H9 (cell line): ENCODE measurements around the gene ZRANB3. TPM values are rescaled to one million over a fixed set of nuclear protein-coding genes. Genes with fewer than 3 reads are reported as not detected.

ENCODE experiments used
- DNase-seq: peaks from one replicate; pipeline ENCODE4 v3.0.0-alpha.2; 2017
- H2AFZ ChIP-seq: one replicate; pipeline ENCODE4 v1.6.1; 2013; ENCODE audit warnings: mild to moderate bottlenecking, low read length, control low read depth, moderate library complexity
- H2AK5ac ChIP-seq: 2 replicates; pipeline ENCODE4 v1.6.1; 2013; ENCODE audit warnings: low read length, control low read depth, mixed read lengths; ENCODE audit not compliant: insufficient read length
- H2BK120ac ChIP-seq: one replicate; pipeline ENCODE4 v1.6.1; 2013; ENCODE audit warnings: low read depth, mild to moderate bottlenecking, low read length, control low read depth, inconsistent platforms; ENCODE audit not compliant: poor library complexity, severe bottlenecking
- H2BK12ac ChIP-seq: 2 replicates; pipeline ENCODE4 v1.6.1; 2013; ENCODE audit warnings: low read length, control low read depth, mixed read lengths, low read depth; ENCODE audit not compliant: insufficient read length
- H2BK15ac ChIP-seq: 2 replicates; pipeline ENCODE4 v1.6.1; 2013; ENCODE audit warnings: low read depth, low read length, control low read depth
- H2BK20ac ChIP-seq: one replicate; pipeline ENCODE4 v1.6.1; 2013; ENCODE audit warnings: low read depth, mild to moderate bottlenecking, low read length, control low read depth, inconsistent platforms; ENCODE audit not compliant: poor library complexity, severe bottlenecking
- H2BK5ac ChIP-seq: 2 replicates; pipeline ENCODE4 v1.6.1; 2013; ENCODE audit warnings: low read length, control low read depth, mixed read lengths; ENCODE audit not compliant: insufficient read length
- H3K14ac ChIP-seq: 2 replicates; pipeline ENCODE4 v1.6.1; 2013; ENCODE audit warnings: low read length, control low read depth; ENCODE audit not compliant: insufficient read depth
- H3K18ac ChIP-seq: 2 replicates; pipeline ENCODE4 v1.6.1; 2013; ENCODE audit warnings: low read depth, mild to moderate bottlenecking, mixed read lengths, low read length, control low read depth; ENCODE audit not compliant: insufficient read length
- H3K23ac ChIP-seq: 2 replicates; pipeline ENCODE4 v1.6.1; 2013; ENCODE audit warnings: low read length, control low read depth, mixed read lengths, low read depth; ENCODE audit not compliant: insufficient read length
- H3K23me2 ChIP-seq: 2 replicates; pipeline ENCODE4 v1.6.1; 2013; ENCODE audit warnings: low read depth, mild to moderate bottlenecking, mixed read lengths, low read length, control low read depth; ENCODE audit not compliant: insufficient read length, poor library complexity, severe bottlenecking
- H3K27ac ChIP-seq: 2 replicates; pipeline ENCODE4 v1.5.1; 2013; ENCODE audit warnings: low read length, control low read depth, mixed read lengths, low read depth; ENCODE audit not compliant: insufficient read length
- H3K27me3 ChIP-seq: 2 replicates; pipeline ENCODE4 v1.6.1; 2013; ENCODE audit warnings: low read length, control low read depth, inconsistent platforms; ENCODE audit not compliant: insufficient read depth
- H3K4ac ChIP-seq: 2 replicates; pipeline ENCODE4 v1.6.1; 2013; ENCODE audit warnings: low read depth, mild to moderate bottlenecking, control low read depth, inconsistent platforms, low read length, moderate library complexity
- H3K4me1 ChIP-seq: 2 replicates; pipeline ENCODE4 v1.6.1; 2013; ENCODE audit warnings: low read length, control low read depth, inconsistent platforms; ENCODE audit not compliant: insufficient read depth
- H3K4me2 ChIP-seq: 2 replicates; pipeline ENCODE4 v1.6.1; 2013; ENCODE audit warnings: low read length, control low read depth, mixed read lengths; ENCODE audit not compliant: insufficient read length, insufficient read depth
- H3K56ac ChIP-seq: 2 replicates; pipeline ENCODE4 v1.6.1; 2013; ENCODE audit warnings: low read depth, mild to moderate bottlenecking, mixed read lengths, low read length, control low read depth; ENCODE audit not compliant: insufficient read length
- H3K79me1 ChIP-seq: 2 replicates; pipeline ENCODE4 v1.6.1; 2013; ENCODE audit warnings: low read depth, mild to moderate bottlenecking, moderate library complexity, low read length, control low read depth, inconsistent platforms; ENCODE audit not compliant: insufficient read depth, poor library complexity, severe bottlenecking
- H3K79me2 ChIP-seq: 2 replicates; pipeline ENCODE4 v1.6.1; 2013; ENCODE audit warnings: low read length, control low read depth, inconsistent platforms; ENCODE audit not compliant: insufficient read depth
- H3K9ac ChIP-seq: 2 replicates; pipeline ENCODE4 v1.6.1; 2013; ENCODE audit warnings: low read length, control low read depth, mixed read lengths; ENCODE audit not compliant: insufficient read length; ENCODE audit errors: extremely low read depth
- H3K9me3 ChIP-seq: one replicate; pipeline ENCODE4 v1.6.1; 2013; ENCODE audit warnings: low read depth, low read length, inconsistent platforms; ENCODE audit not compliant: control insufficient read depth
- H3T11ph ChIP-seq: one replicate; pipeline ENCODE4 v1.6.1; 2013; ENCODE audit warnings: mild to moderate bottlenecking, low read length, control low read depth, inconsistent platforms
- H4K20me1 ChIP-seq: one replicate; pipeline ENCODE4 v1.6.1; 2013; ENCODE audit not compliant: control insufficient read depth, insufficient read length, insufficient read depth
- H4K5ac ChIP-seq: 2 replicates; pipeline ENCODE4 v1.6.1; 2013; ENCODE audit warnings: low read depth, mild to moderate bottlenecking, mixed read lengths, low read length, control low read depth; ENCODE audit not compliant: insufficient read length
- H4K8ac ChIP-seq: replicated peaks from 2 replicates; pipeline ENCODE4 v1.6.1; 2013; ENCODE audit warnings: low read length, control low read depth, mixed read lengths, low read depth; ENCODE audit not compliant: insufficient read length
- H4K91ac ChIP-seq: 2 replicates; pipeline ENCODE4 v1.6.1; 2013; ENCODE audit warnings: low read depth, mild to moderate bottlenecking, moderate library complexity, mixed read lengths, low read length, control low read depth; ENCODE audit not compliant: insufficient read length
- H3K27ac Mint-ChIP-seq, 3 experiments: 2 replicates in 2 of 3; 3 replicates in 1 of 3; pipeline ENCODE4 v1.8.0; 2020 to 2021; ENCODE audit warnings: mixed read lengths in 3 of 3, mild to moderate bottlenecking in 1 of 3, moderate library complexity in 1 of 3
- H3K27me3 Mint-ChIP-seq: 2 replicates; pipeline ENCODE4 v1.8.0; 2021; ENCODE audit warnings: low read depth, mild to moderate bottlenecking, moderate library complexity, mixed read lengths
- H3K36me3 Mint-ChIP-seq, 3 experiments: 2 replicates in 2 of 3; 3 replicates in 1 of 3; pipeline ENCODE4 v1.8.0; 2020 to 2021; ENCODE audit warnings: low read depth in 3 of 3, mixed read lengths in 3 of 3; ENCODE audit not compliant: insufficient read depth in 1 of 3
- H3K4me1 Mint-ChIP-seq, 2 experiments: 2 replicates each; pipeline ENCODE4 v1.8.0; 2020; ENCODE audit warnings: mixed read lengths in 2 of 2
- H3K4me3 Mint-ChIP-seq, 2 experiments: 2 replicates in 1 of 2; 3 replicates in 1 of 2; pipeline ENCODE4 v1.8.0; 2020 to 2021; ENCODE audit warnings: mild to moderate bottlenecking in 2 of 2, mixed read lengths in 2 of 2, moderate library complexity in 1 of 2
- H3K9me3 Mint-ChIP-seq, 2 experiments: 2 replicates in 1 of 2; 3 replicates in 1 of 2; pipeline ENCODE4 v1.8.0; 2020; ENCODE audit warnings: mild to moderate bottlenecking in 2 of 2, mixed read lengths in 2 of 2, moderate library complexity in 1 of 2
- WGBS: extraction: QIAGEN DNeasy Blood & Tissue Kit; methylation state at CpG from one replicate; pipeline ENCODE4 v1.1.7; 2013; ENCODE audit warnings: missing lambda C conversion rate, low lambda C conversion rate, mixed read lengths; ENCODE audit not compliant: insufficient read length; ENCODE audit errors: extremely low coverage; 5-methylcytosine and 5-hydroxymethylcytosine counted together
- total RNA-seq: library from RNA; stranded (reverse); gene quantifications from 2 replicates; pipeline ENCODE4 v1.2.1, GENCODE V29; 2021
- TF ChIP-seq, protein P1 (sequence below): fragments of 200-600 bp; sonication (generic); conservative IDR thresholded peaks from 3 replicates; pipeline ENCODE4 v1.8.0; 2021; ENCODE audit warnings: antibody characterized with exemption, mild to moderate bottlenecking

ZRANB3 gene
- total RNA-seq, 1 experiment from 2014 or later, result 16.7 TPM

DNA sequence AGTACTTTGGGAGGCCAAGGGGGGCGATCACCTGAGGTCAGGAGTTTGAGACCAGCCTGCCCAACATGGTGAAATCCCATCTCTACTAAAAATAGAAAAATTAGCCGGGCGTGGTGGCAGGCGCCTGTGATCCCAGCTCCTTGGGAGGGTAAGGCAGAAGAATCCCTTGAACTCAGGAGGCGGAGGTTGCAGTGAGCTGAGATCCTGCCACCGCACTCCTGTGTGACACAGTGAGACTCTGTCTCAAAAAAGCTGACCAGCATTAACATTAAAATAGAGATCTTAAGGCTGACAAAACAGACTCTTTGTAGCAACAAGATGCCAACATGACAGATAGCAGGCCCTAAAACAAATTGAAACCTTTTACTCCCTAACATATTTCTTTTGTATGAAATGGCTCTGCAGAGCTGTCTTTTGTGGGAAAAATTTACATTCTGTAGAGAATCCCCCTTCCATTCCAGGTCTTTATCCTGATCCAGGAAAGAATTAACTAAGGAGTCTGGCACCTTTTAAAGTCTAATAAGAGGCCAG, 265.0 kb downstream of the ZRANB3 start:
- Histone ChIP-seq H3K23ac (no peak overlapping the region), H3K27me3 (no peaks in the 10 kb centered on the region), H3K14ac (no peak overlapping the region), H4K5ac (no peak overlapping the region), H3K9ac (no peak overlapping the region), H2BK15ac (no peak overlapping the region), H4K8ac (no peak overlapping the region), H3K9me3 (no peaks in the 10 kb centered on the region), H2BK5ac (no peak overlapping the region), H3K79me2 (no peaks in the 10 kb centered on the region), H4K20me1 (no peaks in the 10 kb centered on the region), H2AFZ (no peak overlapping the region), H3K56ac (no peak overlapping the region), H2BK20ac (no peak overlapping the region), H3K4ac (no peak overlapping the region), H3K79me1 (no peaks in the 10 kb centered on the region), H2BK120ac (no peak overlapping the region), H3K4me2 (no peak overlapping the region), H2AK5ac (no peak overlapping the region), H3K23me2 (no peaks in the 10 kb centered on the region), H3K18ac (no peak overlapping the region), H3K27ac (no peak overlapping the region), H3K4me1 (no peaks in the 10 kb centered on the region), H3T11ph (no peak overlapping the region), H4K91ac (no peak overlapping the region), H2BK12ac (no peak overlapping the region)
- H3K9me3 Mint-ChIP-seq, result no peaks in the 10 kb centered on the region
- no peak overlapping the region for H3K4me3 Mint-ChIP-seq
- H3K27ac Mint-ChIP-seq, result peak overlapping the region in 1 of 3 experiments; percentile 63; a peak in 1 of 7 replicates
- TF ChIP-seq, protein P1, sequence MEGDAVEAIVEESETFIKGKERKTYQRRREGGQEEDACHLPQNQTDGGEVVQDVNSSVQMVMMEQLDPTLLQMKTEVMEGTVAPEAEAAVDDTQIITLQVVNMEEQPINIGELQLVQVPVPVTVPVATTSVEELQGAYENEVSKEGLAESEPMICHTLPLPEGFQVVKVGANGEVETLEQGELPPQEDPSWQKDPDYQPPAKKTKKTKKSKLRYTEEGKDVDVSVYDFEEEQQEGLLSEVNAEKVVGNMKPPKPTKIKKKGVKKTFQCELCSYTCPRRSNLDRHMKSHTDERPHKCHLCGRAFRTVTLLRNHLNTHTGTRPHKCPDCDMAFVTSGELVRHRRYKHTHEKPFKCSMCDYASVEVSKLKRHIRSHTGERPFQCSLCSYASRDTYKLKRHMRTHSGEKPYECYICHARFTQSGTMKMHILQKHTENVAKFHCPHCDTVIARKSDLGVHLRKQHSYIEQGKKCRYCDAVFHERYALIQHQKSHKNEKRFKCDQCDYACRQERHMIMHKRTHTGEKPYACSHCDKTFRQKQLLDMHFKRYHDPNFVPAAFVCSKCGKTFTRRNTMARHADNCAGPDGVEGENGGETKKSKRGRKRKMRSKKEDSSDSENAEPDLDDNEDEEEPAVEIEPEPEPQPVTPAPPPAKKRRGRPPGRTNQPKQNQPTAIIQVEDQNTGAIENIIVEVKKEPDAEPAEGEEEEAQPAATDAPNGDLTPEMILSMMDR, result no peak
- peaks cover 0 to 7% (median 1%) of the 10 kb centered on the region in 3 experiments; a peak in 3 of 7 replicates for H3K36me3 Mint-ChIP-seq
- peak; percentile 29 for DNase-seq
- H3K27me3 Mint-ChIP-seq, result no peaks in the 10 kb centered on the region
- no CpG with 5 or more reads among the region's 6 CpGs for WGBS
- peaks cover 6 to 14% of the 10 kb centered on the region in 2 experiments; a peak in 3 of 4 replicates for H3K4me1 Mint-ChIP-seq
